ENCODE data around the gene TCEA2.

Gene TCEA2

GRCh38 chr20:64062596-64063388 is at the start of gene TCEA2:
Gene TCEA2, plus strand, starts transcription at chr20:64063198. Its CDS starts 115 bp downstream, at chr20:64063313.
- peak; percentile 91 for DNase-seq

DNA sequence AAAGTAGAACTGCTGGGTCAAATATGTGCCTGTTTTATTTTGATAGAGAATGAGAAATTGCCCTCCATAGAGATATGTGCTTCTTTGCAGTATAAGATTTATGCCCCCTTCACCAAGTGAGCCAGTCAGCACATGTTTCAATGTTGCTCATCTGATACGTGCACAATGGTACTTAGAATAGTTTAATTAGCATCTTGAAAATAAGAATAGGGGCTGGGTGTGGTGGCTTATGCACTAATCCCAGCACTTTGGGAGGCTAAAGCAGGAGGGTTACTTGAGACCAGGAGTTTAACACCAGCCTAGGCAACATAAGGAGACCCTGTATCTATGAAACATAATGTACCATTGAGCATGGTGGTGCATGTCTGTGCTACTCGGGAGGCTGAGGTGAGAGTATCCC is 47.4 kb upstream of the TCEA2 start:
- DNase-seq, result no peak

DNA sequence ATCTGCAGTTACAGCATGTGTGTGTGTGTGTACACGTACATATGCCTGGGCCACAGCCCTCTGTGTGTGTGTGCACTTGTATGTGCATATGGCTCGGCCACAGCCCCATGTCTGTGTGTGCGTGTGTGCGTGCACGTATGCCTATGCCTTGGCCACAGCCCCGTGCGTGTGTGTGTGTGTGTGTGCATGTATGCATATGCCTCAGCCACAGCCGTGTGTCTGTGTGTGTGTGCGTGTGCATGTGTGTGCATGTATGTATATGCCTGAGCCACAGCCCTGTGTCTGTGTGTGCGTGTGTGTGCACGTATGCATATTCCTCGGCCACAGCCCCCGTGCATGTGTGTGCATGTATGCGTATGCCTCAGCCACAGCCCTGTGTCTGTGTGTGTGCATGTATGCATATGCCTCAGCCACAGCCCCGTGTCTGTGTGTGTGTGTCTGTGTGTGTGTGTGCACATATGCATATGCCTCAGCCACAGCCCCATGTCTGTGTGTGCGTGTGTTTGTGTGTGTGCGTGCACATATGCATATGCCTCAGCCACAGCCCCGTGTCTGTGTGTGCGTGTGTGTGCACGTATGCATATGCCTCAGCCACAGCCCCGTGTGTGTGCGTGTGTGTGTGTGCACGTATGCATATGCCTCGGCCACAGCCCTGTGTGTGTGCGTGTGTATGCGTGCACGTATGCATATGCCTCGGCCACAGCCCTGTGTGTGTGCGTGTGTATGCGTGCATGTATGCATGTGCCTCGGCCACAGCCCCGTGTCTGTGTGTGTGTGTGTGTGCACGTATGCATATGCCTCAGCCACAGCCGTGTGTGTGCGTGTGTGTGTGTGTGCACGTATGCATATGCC is 41.6 kb upstream of the TCEA2 start:
- DNase-seq, result no peak

DNA sequence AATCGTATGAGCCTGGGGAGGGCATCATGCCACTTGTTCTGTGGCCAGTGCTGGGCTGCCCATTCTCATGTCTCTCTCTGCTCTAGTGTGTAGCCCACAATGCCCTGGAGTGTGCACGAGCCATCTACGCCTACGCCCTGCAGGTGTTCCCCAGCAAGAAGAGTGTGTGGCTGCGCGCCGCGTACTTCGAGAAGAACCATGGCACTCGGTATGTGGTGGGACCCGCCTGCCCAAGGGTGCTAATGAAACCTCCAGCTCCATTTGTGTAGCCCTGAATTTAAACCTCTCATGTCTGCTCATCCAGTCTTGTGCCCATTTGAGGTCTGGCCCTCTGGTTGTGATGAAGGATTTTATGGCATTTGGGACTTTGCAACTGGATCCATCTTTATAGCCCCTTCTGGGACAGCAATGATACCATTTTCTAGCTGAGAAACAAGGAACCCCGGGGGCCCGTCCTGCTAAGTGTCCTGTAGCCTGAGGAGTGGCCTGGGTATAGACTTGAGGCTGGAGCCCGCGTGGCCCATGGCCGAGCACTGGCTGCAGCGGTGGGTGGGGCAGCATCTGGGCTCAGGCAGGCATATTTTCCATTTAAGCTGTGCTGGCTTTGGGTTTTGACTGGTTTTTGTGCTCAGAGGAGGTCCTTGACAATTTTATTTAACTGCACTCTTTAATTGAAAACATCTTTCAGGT is 40.2 kb upstream of the TCEA2 start:
- no peak for DNase-seq

GRCh38 chr20:64023361-64024140 is 39.4 kb upstream of the TCEA2 start:
- DNase-seq, result no peak

DNA sequence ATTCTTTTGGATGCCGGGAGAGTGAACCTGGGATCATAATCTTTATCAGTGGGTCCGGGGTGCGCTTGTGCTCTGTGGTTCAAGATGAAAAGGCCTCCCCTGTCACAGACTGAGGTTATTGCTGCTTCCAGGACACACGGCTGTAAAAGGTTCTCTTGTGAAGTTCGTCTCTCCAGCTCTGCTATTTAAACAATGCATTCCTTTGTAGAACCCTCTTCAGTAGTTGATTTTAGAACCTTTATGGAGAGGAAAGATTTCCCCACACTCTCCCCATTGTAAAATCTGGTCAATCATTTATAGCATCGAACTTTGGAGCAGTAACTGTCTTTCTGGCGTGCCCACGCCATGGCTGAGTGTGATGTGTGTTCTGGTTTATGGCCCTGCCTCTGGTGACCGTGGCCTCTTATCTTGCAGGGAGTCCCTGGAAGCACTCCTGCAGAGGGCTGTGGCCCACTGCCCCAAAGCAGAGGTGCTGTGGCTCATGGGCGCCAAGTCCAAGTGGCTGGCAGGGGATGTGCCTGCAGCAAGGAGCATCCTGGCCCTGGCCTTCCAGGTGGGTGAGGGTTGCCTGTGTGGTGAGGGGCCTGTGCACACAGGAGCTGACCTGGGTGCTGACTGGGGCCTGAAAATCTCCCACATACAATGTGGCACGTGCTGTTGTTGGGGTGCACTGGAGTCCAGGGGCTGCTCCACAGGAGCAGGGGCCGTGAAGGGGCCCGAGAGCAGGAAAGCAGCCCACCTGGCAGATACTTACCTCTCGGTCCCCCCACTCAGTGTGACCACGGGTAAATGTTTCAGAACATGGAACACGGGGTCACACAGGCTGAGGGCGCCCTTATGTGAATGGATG is 38.6 kb upstream of the TCEA2 start:
- no peak for DNase-seq

GRCh38 chr20:64025101-64025825 is 37.7 kb upstream of the TCEA2 start:
- DNase-seq, result no peak

GRCh38 chr20:64025826-64026412 is 37.1 kb upstream of the TCEA2 start:
- no peak for DNase-seq

GRCh38 chr20:64027981-64028685 is 34.9 kb upstream of the TCEA2 start:
- DNase-seq, result no peak

DNA sequence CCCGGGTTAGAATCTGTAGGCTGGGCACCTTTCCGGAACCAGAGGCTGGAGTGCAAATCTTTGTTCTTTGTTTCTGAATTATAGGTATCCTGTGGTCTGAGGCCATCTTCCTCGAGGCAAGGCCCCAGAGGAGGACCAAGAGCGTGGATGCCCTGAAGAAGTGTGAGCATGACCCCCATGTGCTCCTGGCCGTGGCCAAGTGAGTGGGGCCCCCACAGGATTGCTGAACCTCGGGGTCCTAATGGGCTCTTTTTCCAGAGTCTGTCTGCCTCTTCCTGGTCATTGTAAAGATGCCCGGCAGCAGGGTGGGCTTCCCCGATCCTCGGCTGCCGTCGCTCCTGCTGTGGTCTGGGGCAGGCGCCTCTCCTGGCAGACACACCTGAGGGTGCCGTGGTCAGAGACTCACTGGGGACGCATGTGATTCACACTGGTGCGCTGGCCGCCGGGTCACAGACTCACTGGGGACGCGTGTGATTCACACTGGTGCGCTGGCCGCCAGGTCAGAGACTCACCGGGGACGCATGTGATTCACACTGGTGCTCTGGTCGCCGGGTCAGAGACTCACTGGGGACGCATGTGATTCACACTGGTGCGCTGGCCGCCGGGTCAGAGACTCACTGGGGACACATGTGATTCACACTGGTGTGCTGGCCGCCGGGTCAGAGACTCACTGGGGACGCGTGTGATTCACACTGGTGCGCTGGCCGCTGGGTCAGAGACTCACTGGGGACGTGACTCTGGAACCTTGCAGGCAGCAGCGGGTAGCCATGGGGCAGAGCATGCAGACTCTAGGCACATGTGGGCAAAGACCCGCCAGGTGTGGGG is 33.5 kb upstream of the TCEA2 start:
- no peak for DNase-seq

DNA sequence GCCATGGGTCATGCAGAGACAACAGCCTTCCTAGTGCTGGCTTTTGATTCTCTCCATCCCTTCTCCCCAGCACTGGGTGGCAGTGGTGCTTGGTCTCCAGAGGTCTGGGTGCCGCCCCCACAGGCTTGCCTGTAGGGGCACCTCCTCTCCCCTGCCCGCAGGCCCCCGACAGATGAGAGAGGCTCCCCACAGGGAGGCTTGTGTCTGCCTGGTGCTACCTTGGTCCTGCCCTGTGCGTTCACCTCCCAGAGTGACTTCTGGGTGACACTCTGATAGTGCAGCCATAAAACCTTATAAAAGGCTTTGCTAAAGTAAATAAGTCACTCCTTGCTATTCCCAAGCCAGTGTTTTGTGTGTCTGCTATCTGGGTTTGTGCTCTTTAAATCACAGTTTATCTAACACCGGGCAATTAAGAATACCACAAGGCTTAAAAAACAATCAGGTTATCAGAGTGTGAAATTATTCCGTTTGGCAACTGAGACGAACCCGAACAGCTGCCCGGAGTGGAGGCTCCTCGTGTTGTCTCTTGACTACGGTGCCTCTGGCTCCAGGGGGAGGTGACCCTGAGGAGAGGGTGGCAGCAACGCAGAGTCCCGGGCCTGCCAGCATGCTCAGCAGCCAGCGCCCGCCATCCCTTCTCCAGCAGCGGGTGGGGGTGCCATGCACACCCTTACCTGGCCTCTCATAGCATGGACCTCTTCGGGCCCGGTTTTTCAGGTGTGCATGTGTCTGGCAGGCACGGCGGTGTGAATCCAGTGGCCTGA is 32.4 kb upstream of the TCEA2 start:
- DNase-seq, result no peak

DNA sequence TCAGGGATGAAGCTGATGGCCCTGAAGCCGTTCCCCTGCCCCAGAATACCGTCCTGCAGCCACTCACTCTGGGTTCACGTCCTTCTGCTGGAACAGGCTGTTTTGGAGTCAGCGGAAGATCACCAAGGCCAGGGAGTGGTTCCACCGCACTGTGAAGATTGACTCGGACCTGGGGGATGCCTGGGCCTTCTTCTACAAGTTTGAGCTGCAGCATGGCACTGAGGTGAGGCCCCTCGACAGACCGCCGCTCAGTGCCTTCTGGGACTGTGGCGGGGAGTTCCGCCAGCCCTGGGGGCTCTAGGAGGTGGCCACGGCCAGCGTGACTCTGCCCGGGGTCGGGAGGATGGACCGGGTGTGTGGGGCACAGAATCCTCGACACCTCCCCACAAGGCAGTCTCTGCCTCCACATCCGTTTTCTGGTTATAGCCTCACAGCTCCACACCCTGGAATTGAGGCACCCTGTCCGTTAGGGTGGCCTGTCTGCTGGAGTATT is 31.1 kb upstream of the TCEA2 start:
- DNase-seq, result no peak

GRCh38 chr20:64032706-64033624 is 30.0 kb upstream of the TCEA2 start:
- no peak for DNase-seq

GRCh38 chr20:64033981-64034493 is 29.0 kb upstream of the TCEA2 start:
- DNase-seq, result no peak

DNA sequence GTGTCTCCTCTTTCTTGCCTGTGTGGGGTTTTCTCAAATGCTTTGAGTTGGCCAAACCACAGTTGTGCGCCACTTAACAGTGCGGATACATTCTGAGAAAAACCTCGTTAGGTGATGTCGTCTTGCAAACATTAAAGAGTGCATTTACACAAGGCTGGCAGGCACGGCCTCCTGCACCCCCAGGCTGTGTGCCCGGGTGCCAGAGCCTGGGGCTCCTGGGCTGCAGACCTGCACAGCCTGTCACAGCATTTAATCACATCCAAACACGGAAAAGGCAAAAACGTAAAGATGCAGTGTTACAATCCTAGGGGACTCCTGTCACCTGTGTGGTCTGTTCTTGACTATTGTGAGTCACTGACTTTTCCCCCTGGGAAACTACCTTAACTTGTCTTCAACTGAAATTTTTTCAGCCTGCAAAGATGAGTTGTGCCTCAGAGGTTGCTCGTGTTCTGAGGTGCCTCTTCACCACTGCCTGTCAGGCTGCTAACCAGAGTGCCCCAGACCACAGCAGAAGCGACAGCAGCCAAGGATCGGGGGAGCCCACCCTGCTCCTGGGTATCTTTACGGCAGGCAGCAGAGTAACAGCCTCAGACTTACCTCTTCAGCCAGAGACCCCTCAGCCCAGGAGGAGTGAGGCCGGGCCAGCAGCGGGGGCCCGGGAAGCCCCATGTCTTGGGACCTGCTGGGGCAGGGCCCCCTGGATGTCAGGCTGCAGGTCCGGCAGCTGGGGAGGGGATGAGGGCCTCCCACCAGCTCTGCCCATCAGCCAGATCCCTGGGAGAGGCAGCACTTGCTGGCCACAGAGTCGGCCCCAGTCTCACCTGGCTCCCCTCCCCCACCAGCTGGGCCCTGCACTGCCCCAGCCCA is 27.7 kb upstream of the TCEA2 start:
- DNase-seq, result no peak

DNA sequence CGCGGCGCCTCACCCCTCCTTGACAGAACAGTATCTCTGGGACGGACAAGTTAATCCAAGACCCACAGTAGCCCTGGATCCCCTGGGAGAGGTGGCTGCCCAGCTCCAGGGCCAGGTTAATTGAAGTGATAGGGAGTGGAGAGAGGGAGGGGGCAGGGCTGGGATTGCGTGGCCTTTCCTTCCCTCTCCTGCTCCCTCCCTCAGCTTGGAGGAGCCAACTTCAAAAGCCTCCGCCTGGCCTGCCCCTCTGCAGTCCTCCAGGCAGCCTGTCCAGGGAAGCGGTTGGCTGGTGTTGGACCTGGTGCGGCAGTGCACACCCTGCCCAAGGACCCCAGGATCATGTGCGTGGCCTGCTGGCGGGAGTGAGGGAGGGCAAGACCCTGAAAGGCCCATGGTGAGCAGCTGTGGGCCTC is 27.1 kb upstream of the TCEA2 start, which contains the start of gene C20orf204:
Gene C20orf204 (plus strand): TSS at position 250 of the 413 bp plus-strand sequence. CDS start 142 bp downstream, at position 392.
- no peak for DNase-seq
